HUDEP-2 (cell line): ENCODE measurements around the gene SLC11A1.

Experiments
- DNase-seq, 76 experiments: peaks; one replicate each; lab custom pipeline; 2025; ENCODE audit not compliant: unreplicated experiment in 76 of 76; lab: John Stamatoyannopoulos, UW

SLC11A1 gene

DNA sequence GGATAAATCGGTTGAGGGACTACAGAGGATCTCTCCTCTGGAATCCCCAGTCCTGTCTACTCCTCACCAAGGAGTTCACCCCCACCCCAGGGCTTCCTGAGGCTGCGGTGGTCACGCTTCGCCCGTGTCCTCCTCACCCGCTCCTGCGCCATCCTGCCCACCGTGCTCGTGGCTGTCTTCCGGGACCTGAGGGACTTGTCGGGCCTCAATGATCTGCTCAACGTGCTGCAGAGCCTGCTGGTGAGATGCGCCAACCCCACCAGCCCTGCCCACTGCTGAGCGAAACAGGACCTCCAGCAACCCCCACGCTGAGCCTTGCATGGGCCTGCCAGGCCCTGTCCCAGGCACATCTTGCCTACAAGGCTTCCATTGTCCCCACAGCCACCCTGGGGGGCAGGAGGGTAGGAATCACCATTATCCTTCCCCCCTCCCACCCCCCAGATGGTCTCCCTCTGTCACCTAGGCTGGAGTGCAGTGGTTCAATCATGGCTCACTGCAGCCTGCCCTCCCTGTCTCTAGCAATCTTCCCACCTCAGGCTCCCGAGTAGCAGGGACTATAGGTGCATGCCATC, 10.9 kb downstream of the SLC11A1 start:
- DNase-seq: no peak

DNA sequence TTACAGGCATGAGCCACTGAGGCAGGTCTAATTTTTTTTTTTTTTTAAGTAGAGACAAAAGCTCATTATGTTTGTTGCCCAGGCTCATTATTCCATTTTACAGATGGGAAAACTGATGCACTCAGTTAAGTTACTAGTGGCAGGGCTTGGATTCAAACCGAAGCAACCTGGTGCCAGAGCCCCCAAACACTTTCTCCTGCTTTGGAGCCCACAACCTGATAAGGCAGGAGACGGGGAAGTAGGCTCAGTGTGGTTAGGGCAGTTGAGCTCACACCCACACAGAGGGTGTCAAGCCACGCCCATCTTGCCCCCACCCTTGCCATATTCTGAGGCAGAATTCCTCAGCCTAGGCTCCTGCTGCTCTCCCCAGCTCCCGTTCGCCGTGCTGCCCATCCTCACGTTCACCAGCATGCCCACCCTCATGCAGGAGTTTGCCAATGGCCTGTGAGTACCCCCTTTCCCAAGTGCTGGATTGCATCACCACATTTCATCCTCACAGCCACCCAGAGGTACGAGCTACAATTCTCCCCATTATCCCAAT, 11.7 kb downstream of the SLC11A1 start:
- DNase-seq: peak in 74 of 76 experiments; percentile 27 to 89 (median 72)

DNA sequence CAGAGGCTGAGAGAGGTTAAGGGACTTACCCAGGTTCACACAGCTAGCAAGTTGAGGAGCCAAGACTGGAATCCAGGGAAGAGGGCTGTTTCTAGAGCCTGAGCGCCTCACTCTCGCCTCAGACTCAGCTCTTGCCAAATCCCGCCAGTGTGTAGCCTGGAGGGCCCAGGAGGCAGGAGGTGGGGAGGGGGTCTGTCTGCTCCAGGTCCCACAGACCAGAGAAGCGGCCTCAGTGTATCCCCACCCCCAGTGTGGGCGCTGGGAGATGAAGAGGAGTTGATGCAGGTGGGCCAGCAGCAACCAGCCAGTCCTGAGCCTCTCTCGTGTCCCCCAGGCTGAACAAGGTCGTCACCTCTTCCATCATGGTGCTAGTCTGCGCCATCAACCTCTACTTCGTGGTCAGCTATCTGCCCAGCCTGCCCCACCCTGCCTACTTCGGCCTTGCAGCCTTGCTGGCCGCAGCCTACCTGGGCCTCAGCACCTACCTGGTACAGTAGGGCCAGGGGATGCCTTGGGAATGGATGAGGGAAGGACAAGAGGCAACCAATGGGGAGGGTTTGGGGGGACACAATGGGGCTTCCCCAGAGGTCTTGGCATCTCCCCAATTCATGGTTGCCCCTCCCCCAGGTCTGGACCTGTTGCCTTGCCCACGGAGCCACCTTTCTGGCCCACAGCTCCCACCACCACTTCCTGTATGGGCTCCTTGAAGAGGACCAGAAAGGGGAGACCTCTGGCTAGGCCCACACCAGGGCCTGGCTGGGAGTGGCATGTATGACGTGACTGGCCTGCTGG, 12.4 kb downstream of the SLC11A1 start:
- peak in 49 of 76 experiments; percentile 9 to 69 (median 37) for DNase-seq

GRCh38 chr2:218395090-218395444, 13.0 kb downstream of the SLC11A1 start:
- peak in 9 of 76 experiments; percentile 1 to 69 (median 48) for DNase-seq

DNA sequence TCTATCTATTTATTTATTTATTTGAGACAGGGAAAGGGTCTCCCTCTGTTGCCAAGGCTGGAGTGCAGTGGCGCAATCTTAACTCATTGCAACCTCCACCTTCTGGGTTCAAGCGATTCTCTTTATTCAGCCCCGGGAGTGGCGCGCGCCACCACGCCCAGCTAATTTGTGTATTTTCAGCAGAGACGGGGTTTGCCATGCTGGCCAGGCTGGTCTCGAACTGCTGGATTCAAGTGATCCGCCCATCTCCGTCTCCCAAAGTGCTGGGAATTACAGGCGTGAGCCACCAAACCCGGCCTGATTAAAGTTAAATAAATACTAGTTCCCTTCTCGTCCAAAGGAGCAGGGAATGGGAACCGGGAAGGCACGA, 13.4 kb downstream of the SLC11A1 start:
- peak in 69 of 76 experiments; percentile 12 to 82 (median 54) for DNase-seq

DNA sequence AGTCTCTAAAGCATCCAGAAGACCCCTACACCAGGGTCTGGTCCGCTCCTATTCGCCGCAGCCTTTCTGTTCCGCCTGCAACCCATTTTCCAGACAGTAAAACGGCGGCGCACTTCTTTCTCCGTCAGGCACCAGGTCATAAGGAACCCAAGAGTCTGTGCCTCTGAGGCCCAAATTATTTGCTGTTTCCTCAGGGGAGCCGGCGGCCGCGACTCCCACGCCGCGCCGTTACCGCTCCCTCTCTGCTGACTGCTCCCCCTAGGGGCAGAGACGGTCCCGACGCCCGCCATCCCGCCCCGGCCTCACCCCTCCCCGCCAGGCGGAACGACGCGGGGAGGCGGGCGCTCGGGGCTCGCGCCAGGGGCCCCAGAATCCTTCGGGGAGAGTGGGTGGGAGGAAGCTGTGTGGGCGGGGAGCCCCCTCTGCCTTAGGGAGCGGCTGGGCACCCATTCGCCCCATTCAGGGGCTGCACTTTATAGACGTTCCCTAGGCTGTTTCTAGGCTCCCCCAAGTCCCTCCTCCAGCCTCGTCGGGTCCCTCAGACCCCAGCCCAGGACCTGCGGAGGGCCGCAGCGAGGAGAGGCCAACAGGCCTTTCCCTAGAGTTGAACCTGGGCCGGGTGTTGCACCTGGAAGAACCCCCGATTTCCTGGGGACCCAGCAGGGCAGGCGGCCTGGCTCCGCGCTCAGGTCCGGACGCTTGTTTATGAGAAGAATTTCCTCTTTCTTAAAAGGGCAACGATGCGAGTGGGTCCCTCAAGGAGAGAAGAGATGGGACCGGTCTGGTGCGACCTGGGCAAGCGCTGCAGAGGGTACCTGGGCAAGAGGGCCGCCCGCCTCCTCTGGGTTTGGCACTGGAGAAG, 14.0 kb downstream of the SLC11A1 start:
- peak in 75 of 76 experiments; percentile 73 to 97 (median 94) for DNase-seq

DNA sequence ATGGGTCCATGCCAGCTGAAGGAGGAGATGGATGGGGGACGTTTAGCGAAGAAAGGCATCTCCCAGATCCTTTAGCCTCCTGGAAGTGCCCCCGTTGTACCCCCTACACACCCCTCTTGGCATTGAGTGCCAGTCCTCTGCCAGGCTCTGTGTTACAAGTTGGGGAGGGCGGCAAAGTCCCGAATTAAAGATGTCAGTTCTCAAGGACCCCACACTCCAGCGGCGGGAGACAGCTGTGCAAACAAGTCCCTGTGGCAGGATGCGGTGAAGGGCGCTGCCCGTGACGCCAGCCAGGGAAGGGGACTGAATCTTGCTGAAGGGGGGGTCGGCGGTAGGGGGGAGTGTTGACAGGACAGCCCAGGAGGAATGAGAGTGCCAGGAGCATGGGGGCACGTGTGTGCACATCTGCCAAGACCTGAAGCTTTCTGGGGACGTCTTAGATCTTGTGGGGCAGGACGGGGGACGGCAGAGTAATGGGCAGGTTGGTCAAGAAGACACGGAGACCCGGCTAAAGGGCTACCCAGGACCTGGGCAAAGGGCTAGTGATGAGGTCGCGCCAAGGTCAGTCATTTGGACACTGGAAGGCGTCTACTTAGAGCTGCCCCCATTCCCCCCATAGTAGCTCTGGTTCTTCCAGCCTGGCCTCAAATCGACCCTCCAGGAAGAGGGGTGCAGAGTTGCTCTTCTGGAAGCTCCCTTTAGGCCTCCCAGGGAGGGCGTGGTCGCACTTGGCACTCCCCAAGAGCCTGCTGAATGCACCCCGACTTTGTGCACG, 14.8 kb downstream of the SLC11A1 start:
- DNase-seq: peak in 70 of 76 experiments; percentile 11 to 87 (median 60)

DNA sequence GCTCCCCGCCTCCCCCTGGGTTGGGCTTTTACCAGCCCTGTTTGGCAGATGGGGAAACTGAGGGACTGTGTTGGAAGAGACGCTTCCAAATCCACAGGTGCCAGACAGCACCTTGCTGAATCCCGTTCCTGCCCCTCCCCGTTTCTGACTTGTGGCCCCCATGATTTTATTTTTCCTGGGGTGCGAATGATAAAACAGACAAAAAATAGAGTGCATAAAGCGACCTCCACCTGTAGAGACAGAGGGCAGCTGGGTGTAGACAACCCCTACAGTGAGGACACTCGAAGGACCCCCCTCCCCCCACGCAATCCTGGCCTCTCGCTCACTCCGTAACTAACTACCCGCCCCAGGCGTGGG, 15.4 kb downstream of the SLC11A1 start:
- DNase-seq: peak in 3 of 76 experiments; percentile 45 to 66 (median 52)

DNA sequence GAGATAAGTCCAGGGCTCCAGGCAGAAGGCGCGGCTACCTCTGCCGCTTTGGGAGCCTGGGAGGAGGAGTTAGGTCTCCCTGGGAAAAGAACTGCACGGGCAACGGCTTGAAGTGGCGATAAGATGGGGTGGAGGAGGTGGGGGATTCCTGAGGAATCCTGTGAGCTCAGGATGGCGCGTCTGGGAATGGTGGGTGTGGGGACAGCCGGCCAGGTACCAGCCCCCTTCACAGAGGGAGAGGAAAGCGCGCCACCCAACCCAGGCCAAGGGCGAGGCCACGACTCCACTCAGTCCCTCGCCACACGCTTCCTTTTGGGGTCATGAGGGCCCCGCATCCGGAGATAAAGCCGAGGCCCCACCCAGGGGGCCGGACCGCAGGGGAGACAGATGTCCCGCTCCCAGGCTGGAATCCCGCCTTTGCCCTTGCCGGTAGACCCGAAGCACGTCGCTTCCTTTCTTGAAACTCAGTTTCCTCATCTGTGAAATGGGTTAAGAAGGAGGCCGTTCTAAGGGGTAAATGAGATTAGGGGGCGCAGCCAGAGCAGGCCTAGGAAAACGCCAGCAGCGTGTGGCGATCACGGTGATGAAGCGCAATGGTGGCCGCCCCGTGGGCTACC, 15.9 kb downstream of the SLC11A1 start:
- DNase-seq: peak in 74 of 76 experiments; percentile 62 to 92 (median 85)

DNA sequence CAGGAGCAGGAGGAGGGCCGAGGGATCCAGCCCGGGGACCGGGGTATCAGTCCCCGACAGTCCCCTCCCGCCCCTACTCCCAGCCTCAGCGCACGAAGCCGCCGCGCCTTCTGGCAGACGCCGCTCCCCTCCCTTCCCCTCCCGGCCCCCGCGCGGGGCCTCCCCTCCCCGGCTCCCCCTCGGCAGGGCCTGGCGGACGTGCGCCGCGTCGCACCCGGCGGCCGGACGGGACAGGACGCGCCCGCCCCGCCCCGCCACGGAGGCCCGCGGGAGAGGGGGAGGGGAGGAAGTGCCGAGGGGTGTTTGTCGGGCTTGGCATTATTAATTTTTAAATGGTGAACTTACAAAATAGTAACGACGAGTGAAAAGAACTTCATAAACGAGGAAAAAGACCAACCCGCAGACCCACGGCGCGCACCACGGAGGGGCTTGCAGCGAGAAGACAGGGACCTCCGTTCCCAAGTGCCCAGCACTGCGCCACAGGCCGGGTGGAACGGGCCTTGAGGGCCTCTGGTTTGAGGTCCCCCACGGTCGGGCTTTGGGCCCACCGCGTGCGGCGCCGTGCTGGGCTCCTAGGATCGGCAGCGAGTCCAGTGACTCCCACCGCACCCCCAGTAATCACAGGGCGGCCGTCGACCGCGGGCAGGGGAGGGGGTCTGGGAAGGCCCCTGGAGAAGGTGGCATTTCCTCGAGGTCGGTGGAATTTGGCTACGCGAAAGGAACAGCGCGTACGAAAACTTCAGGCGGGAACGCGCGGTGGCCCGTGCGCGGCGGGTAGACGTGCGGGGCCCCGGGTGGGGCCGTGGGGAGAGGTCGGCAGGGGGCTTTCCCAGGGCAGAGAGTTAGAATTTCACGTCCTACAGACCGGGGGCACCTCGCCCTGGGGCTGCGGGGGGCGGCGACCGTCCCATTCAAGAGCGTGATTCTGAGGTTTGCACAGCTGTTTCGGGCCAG, 16.6 kb downstream of the SLC11A1 start:
- DNase-seq: peak in 69 of 76 experiments; percentile 12 to 86 (median 68)

DNA sequence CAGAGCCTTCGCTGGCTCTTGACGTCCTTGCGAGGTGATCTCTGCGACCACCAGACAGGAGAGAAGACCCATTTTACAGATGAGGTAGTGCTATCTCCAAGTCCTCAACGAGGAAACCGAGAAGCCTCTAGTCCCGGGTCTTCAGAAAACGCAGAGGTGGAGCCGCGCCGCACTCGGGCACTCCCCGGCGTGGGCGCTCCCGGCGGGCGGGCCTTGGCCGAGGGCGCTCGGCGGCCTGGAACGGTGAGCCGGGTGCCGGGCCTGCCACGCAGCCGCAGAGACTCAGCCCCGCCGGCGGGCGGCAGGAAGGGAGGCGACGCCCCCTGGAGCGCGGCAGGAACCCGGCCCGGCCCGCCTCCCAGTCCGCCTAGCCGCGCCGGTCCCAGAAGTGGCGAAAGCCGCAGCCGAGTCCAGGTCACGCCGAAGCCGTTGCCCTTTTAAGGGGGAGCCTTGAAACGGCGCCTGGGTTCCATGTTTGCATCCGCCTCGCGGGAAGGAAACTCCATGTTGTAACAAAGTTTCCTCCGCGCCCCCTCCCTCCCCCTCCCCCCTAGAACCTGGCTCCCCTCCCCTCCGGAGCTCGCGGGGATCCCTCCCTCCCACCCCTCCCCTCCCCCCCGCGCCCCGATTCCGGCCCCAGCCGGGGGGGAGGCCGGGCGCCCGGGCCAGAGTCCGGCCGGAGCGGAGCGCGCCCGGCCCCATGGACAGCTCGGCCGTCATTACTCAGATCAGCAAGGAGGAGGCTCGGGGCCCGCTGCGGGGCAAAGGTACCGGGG, 17.5 kb downstream of the SLC11A1 start, which contains the start of gene CTDSP1:
TSS of gene CTDSP1 (plus strand) at position 478 of the 776 bp plus-strand sequence. CDS start at position 701, 223 bp downstream.
- peak in 74 of 76 experiments; percentile 26 to 91 (median 83) for DNase-seq

DNA sequence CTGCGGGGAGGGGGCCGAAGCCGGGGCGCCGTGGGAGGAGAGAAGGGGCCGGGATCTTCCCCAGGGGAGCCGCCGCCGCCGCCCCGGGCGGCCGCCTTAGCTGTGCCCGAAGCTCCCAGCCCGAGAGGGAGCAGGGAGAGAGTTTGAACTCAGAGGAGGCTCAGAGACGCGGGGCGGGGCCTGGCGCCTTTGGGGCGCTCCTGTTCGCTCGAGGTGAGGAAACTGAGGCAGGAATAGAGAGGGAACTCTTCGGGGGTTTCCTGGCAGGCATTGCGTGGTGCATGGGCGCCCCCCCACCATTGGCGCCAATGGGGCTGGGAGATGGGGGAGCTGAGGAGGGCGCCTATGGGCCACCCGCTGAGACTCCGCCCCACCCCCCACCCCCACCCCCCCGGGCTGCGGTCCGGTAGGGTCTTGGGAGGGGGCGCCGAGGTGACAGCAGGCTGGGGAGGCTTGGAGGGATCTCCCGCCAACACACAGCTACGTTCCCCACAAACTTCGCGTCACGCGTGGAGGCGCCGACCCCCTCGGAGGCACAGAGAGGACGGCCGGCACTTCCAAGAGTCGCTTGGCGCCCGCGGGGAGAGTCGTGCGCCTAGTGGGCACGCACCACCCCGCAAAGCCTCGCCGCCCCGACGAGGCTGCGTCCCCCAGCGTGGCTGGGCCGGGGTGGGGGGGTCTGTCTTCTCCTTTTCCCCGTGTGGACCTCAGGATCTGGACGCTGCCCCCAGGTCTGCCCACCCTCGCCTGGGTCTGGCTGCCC, 18.3 kb downstream of the SLC11A1 start:
- DNase-seq: peak in 21 of 76 experiments; percentile 1 to 58 (median 37)

GRCh38 chr2:218400930-218401881, 19.1 kb downstream of the SLC11A1 start:
- peak in 1 of 76 experiments; percentile 25 for DNase-seq

DNA sequence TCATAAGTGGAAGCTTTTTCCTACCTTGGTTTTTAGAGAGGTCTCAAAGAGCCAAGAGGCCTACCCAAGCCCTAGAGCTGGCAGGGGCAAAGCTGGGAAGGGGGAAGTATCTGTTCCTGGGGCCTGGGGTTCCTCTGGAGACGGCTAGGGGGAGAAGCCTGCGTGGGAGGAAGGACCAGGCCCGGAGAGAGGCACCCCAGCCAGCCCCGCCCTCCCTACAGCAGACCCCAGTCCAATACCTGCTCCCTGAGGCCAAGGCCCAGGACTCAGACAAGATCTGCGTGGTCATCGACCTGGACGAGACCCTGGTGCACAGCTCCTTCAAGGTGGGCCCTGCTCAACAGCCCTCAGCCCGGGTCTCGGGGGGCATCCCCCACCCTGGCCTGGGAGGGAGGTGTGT, 19.8 kb downstream of the SLC11A1 start:
- DNase-seq: no peak

DNA sequence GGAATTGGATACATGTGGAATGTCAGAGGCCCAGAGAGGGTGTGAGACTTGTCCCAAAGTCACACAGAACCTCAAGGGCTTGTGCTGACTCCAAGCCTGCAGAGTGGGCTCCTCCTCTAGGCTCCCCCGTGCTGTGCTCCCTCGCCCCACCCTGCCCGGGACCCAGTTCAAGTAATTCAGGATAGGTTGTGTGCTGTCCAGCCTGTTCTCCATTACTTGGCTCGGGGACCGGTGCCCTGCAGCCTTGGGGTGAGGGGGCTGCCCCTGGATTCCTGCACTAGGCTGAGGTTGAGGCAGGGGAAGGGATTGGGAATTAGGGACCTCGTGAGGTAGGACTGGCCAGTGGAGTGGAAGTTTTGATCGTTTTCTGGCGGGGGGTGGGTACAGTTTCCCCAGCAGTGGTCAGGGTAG, 20.4 kb downstream of the SLC11A1 start:
- DNase-seq: no peak

DNA sequence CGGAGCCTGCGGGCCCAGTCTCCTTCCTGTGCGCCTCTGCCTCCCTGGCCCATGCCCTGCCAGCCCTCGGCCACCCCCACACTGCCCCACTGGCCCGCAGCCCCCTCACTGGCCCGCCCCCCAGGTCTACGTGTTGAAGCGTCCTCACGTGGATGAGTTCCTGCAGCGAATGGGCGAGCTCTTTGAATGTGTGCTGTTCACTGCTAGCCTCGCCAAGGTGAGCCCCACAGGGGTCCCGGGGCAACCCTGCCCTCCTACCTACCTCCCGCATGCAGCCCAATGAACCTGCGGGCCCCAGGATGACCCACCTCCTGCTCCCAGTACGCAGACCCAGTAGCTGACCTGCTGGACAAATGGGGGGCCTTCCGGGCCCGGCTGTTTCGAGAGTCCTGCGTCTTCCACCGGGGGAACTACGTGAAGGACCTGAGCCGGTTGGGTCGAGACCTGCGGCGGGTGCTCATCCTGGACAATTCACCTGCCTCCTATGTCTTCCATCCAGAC, 20.9 kb downstream of the SLC11A1 start:
- no peak for DNase-seq
